Keratinocyte (primary cell): ENCODE results near the gene STYX. TPM values are rescaled to one million over a fixed set of nuclear protein-coding genes. Genes with fewer than 3 reads are reported as not detected.

ENCODE experiments used
- DNase-seq: peaks from one replicate; pipeline ENCODE4 v3.0.0-alpha.2; 2011; ENCODE audit warnings: low read depth, missing footprints, low spot score
- FAIRE-seq: peaks from 2 replicates; lab custom pipeline; 2011; peaks lifted over from hg19 to GRCh38; lab: Jason Lieb, UNC
- H2AFZ ChIP-seq: 2 replicates; pipeline ENCODE4 v1.6.0; 2012; ENCODE audit warnings: low read length, control low read depth, inconsistent platforms; ENCODE audit not compliant: control insufficient read depth
- H3K27ac ChIP-seq: 2 replicates; pipeline ENCODE4 v1.5.1; 2011; ENCODE audit warnings: low read length; ENCODE audit not compliant: control insufficient read depth, insufficient read depth
- H3K27me3 ChIP-seq: 3 replicates; pipeline ENCODE4 v1.6.0; 2011; ENCODE audit warnings: low read length; ENCODE audit not compliant: control insufficient read depth, insufficient read depth; ENCODE audit errors: extremely low read depth
- H3K36me3 ChIP-seq, 2 experiments: 2 replicates in 1 of 2; 3 replicates in 1 of 2; pipeline ENCODE4 v1.5.1; 2011; ENCODE audit warnings: low read length in 2 of 2, mild to moderate bottlenecking in 1 of 2; ENCODE audit not compliant: control insufficient read depth in 2 of 2, insufficient read depth in 2 of 2; ENCODE audit errors: extremely low read depth in 1 of 2
- H3K4me1 ChIP-seq: 3 replicates; pipeline ENCODE4 v1.5.1; 2011; ENCODE audit warnings: low read length; ENCODE audit not compliant: control insufficient read depth, insufficient read depth; ENCODE audit errors: extremely low read depth
- H3K4me2 ChIP-seq: 3 replicates; pipeline ENCODE4 v1.6.0; 2011; ENCODE audit warnings: low read depth, low read length; ENCODE audit not compliant: control insufficient read depth, insufficient read depth; ENCODE audit errors: extremely low read depth
- H3K4me3 ChIP-seq, 3 experiments: fragments of 200-600 bp in 1 of 3; sonication (generic) in 1 of 3; 2 replicates in 2 of 3; 3 replicates in 1 of 3; pipeline ENCODE4 v1.5.1; 2011 to 2016; ENCODE audit warnings: low read length in 3 of 3, mild to moderate bottlenecking in 3 of 3, control low read depth in 2 of 3, inconsistent platforms in 1 of 3, low read depth in 1 of 3, mixed read lengths in 1 of 3, mixed run types in 1 of 3, moderate library complexity in 1 of 3; ENCODE audit not compliant: control insufficient read depth in 2 of 3, insufficient read depth in 2 of 3; ENCODE audit errors: extremely low read depth in 1 of 3
- H3K79me2 ChIP-seq: 2 replicates; pipeline ENCODE4 v1.6.0; 2012; ENCODE audit warnings: low read length; ENCODE audit not compliant: control insufficient read depth, insufficient read depth
- H3K9ac ChIP-seq: 3 replicates; pipeline ENCODE4 v1.6.0; 2011; ENCODE audit warnings: low read length; ENCODE audit not compliant: control insufficient read depth, insufficient read depth; ENCODE audit errors: extremely low read depth
- H3K9me1 ChIP-seq: 3 replicates; pipeline ENCODE4 v1.6.0; 2011; ENCODE audit warnings: low read length; ENCODE audit not compliant: control insufficient read depth, insufficient read depth; ENCODE audit errors: extremely low read depth
- H3K9me3 ChIP-seq: 2 replicates; pipeline ENCODE4 v1.5.1; 2012; ENCODE audit warnings: low read depth, low read length; ENCODE audit not compliant: control insufficient read depth
- H4K20me1 ChIP-seq: 3 replicates; pipeline ENCODE4 v1.6.0; 2011; ENCODE audit warnings: low read length; ENCODE audit not compliant: control insufficient read depth, insufficient read depth; ENCODE audit errors: extremely low read depth
- CTCF ChIP-seq, 3 experiments: IDR thresholded peaks in 1 of 3; conservative IDR thresholded peaks in 1 of 3; optimal IDR thresholded peaks in 1 of 3; 2 replicates in 2 of 3; 3 replicates in 1 of 3; pipeline versions ENCODE3 to v1.5.1; 2011; ENCODE audit warnings: low read length in 3 of 3, mild to moderate bottlenecking in 3 of 3, moderate library complexity in 2 of 3, control low read depth in 1 of 3, inconsistent platforms in 1 of 3; ENCODE audit not compliant: insufficient read depth in 2 of 3; ENCODE audit errors: extremely low read depth in 1 of 3
- EZH2 ChIP-seq: IDR thresholded peaks from one replicate; pipeline ENCODE4 v1.6.1; 2012; ENCODE audit warnings: inconsistent platforms, mild to moderate bottlenecking, low read length, moderate library complexity
- dilution Hi-C: fragments of 300-500 bp; cut with MboI; formaldehyde crosslinking; loops from one replicate; pipeline ENCODE4 v1.7.0; 2020; ENCODE audit warnings: low sequenced_read_pairs; ENCODE audit not compliant: extremely low pct_ligation_motif_present
- polyA plus RNA-seq, 5 experiments: library from polyadenylated mRNA; depleted of rRNA in 3 of 5; stranded (reverse) in 3 of 5; stranded (forward) in 1 of 5; unstranded in 1 of 5; fragments of >200 nt; gene quantifications; 1 replicate in 1 of 5; 2 replicates in 3 of 5; 3 replicates in 1 of 5; pipeline versions ENCODE4 v1.2.1 to v1.2.3, GENCODE V29; 2011 to 2012; ENCODE audit warnings: missing spikeins in 2 of 5, low read depth in 1 of 5, low replicate concordance in 1 of 5

The STYX gene
- polyA plus RNA-seq, 1 donor (not counting 4 experiments of a cell fraction or from before 2014, with no cell fraction given) = 13.2 TPM

GRCh38 chr14:52738409-52738808 is 8.4 kb downstream of the STYX start:
- Histone ChIP-seq H3K4me3 (no peak overlapping the region), H3K9me3 (no peaks in the 10 kb centered on the region), H3K9ac (no peak overlapping the region), H3K4me1 (no peaks in the 10 kb centered on the region), H3K36me3 (no peaks in the 10 kb centered on the region), H2AFZ (no peak overlapping the region), H4K20me1 (no peaks in the 10 kb centered on the region), H3K27ac (no peak overlapping the region), H3K79me2 (peaks cover 44% of the 10 kb centered on the region), H3K27me3 (no peaks in the 10 kb centered on the region), H3K9me1 (no peaks in the 10 kb centered on the region), H3K4me2 (no peak overlapping the region)
- TF ChIP-seq EZH2 (no peak), CTCF (optimal IDR thresholded peaks at IDR 0.05 in 1 of 3, IDR thresholded peaks at IDR 0.05 in 1 of 3, conservative IDR thresholded peaks at IDR 0.05 in 1 of 3; ENCODE audit: extremely low read depth in 1 of 3, insufficient read depth in 2 of 3, low read length in 3 of 3) (no peak)
- FAIRE-seq = no peak
- DNase-seq = no peak
- dilution Hi-C loops = no loop called here

GRCh38 chr14:52740751-52741150 is 10.8 kb downstream of the STYX start:
- Histone ChIP-seq H3K27ac (no peak overlapping the region), H3K9me1 (no peaks in the 10 kb centered on the region), H3K4me3 (no peak overlapping the region), H3K4me1 (no peaks in the 10 kb centered on the region), H3K79me2 (peaks cover 35% of the 10 kb centered on the region), H2AFZ (no peak overlapping the region), H3K4me2 (no peak overlapping the region), H4K20me1 (no peaks in the 10 kb centered on the region), H3K36me3 (no peaks in the 10 kb centered on the region), H3K27me3 (no peaks in the 10 kb centered on the region), H3K9ac (no peak overlapping the region), H3K9me3 (no peaks in the 10 kb centered on the region)
- no peak for FAIRE-seq
- no peak for DNase-seq
- TF ChIP-seq EZH2 = no peak
- dilution Hi-C loops = no loop called here

- Histone ChIP-seq H3K4me1 (no peaks in the 10 kb centered on the region), H3K4me2 (no peak overlapping the region), H3K27me3 (no peaks in the 10 kb centered on the region), H3K36me3 (peaks cover 0 to under 1% of the 10 kb centered on the region in 2 experiments), H3K27ac (no peak overlapping the region), H3K9me3 (no peaks in the 10 kb centered on the region), H3K9me1 (no peaks in the 10 kb centered on the region), H3K79me2 (peaks cover 31% of the 10 kb centered on the region), H4K20me1 (no peaks in the 10 kb centered on the region), H3K4me3 (no peak overlapping the region), H3K9ac (no peak overlapping the region), H2AFZ (no peak overlapping the region)
- FAIRE-seq (no peak), DNase-seq (no peak)
- TF ChIP-seq EZH2 (no peak), CTCF (optimal IDR thresholded peaks at IDR 0.05 in 1 of 3, IDR thresholded peaks at IDR 0.05 in 1 of 3, conservative IDR thresholded peaks at IDR 0.05 in 1 of 3; ENCODE audit: extremely low read depth in 1 of 3, insufficient read depth in 2 of 3, low read length in 3 of 3) (no peak)
- dilution Hi-C loops = no loop called here
Observed at GRCh38 chr14:52741865-52742264, 11.9 kb downstream of the STYX start.
